ENCODE data around the gene LCE6A.

DNA sequence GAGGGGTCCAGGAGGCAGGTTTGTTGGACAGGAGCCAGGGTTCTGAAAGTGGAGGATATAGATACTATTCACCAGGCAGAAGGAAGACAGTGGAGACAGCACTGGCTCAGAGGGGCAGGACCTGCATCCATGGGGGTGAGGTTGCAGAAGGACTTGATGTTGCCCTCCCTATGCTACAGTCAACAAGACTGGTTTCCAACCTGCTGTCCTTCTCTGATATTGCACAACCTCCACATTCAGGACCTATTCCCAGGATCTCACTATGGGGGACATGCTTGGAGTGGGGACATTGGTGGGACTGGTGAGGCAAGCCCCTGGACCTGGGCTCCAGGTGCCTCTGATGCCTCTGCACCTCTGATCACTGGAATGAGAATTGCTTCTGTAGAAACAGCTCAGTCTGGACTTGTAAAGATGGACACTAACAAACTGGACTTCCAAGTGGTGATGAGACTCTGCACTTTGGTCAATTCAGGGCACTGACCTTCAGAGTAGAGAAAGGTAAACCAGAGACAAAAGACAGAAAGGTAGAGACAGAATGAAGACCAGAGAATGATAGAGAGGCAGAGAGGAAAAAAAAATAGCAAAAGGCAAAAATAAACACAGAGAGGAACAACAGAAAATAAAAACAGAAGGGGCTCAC, 37.0 kb downstream of the LCE6A start:
- TF ChIP-seq, protein P1, sequence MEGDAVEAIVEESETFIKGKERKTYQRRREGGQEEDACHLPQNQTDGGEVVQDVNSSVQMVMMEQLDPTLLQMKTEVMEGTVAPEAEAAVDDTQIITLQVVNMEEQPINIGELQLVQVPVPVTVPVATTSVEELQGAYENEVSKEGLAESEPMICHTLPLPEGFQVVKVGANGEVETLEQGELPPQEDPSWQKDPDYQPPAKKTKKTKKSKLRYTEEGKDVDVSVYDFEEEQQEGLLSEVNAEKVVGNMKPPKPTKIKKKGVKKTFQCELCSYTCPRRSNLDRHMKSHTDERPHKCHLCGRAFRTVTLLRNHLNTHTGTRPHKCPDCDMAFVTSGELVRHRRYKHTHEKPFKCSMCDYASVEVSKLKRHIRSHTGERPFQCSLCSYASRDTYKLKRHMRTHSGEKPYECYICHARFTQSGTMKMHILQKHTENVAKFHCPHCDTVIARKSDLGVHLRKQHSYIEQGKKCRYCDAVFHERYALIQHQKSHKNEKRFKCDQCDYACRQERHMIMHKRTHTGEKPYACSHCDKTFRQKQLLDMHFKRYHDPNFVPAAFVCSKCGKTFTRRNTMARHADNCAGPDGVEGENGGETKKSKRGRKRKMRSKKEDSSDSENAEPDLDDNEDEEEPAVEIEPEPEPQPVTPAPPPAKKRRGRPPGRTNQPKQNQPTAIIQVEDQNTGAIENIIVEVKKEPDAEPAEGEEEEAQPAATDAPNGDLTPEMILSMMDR (conservative IDR thresholded peaks at IDR 0.05 in 1 of 2, IDR thresholded peaks at IDR 0.05 in 1 of 2; ENCODE audit: extremely low read depth in 1 of 2, insufficient read depth in 1 of 2, low read depth in 1 of 2, low read length in 2 of 2), result no peak
- TF ChIP-seq EZH2 (IDR thresholded peaks at IDR 0.05; ENCODE audit: borderline replicate concordance, low read length), result no peak

Measured in mammary epithelial cell (primary cell).